H1 (cell line): ENCODE data around the gene ZNF599. TPM values are rescaled to one million over a fixed set of nuclear protein-coding genes. Genes with fewer than 3 reads are reported as not detected.

ENCODE experiments used
- CTCF ChIA-PET: fragments of 300-600 bp; sonication (Branson Sonifier 250); formaldehyde crosslinking; loops from one replicate; lab custom pipeline; 2021; ENCODE audit not compliant: partially characterized antibody; lab: Charles Lee
- POLR2A ChIA-PET: fragments of 300-600 bp; sonication (Branson Sonifier 250); formaldehyde crosslinking; loops from one replicate; lab custom pipeline; 2021; ENCODE audit warnings: inconsistent platforms; ENCODE audit not compliant: partially characterized antibody; lab: Charles Lee
- DNase-seq, 2 experiments: peaks; one replicate each; pipeline versions ENCODE4 v3.0.0 to v3.0.0-alpha.2; 2010 to 2022; ENCODE audit warnings: low spot score in 2 of 2, low read depth in 1 of 2, mixed read lengths in 1 of 2
- FAIRE-seq: peaks from 2 replicates; lab custom pipeline; 2011; peaks lifted over from hg19 to GRCh38; lab: Jason Lieb, UNC
- H2AFZ ChIP-seq: 2 replicates; pipeline ENCODE4 v1.8.1; 2012; ENCODE audit warnings: low read length, inconsistent platforms
- H2AK5ac ChIP-seq: 2 replicates; pipeline ENCODE4 v1.6.1; 2013; ENCODE audit warnings: low read depth, low read length
- H2BK120ac ChIP-seq: replicated peaks from 2 replicates; pipeline ENCODE3; 2013; ENCODE audit warnings: low read depth, low read length, inconsistent platforms
- H2BK12ac ChIP-seq: 2 replicates; pipeline ENCODE4 v1.6.1; 2013; ENCODE audit warnings: low read depth, low read length
- H2BK15ac ChIP-seq: 2 replicates; pipeline ENCODE4 v1.6.1; 2013; ENCODE audit warnings: low read length
- H2BK20ac ChIP-seq: 2 replicates; pipeline ENCODE4 v1.6.1; 2013; ENCODE audit warnings: low read length
- H2BK5ac ChIP-seq: 2 replicates; pipeline ENCODE4 v1.6.1; 2013; ENCODE audit warnings: low read depth, low read length
- H3K14ac ChIP-seq: 2 replicates; pipeline ENCODE4 v1.6.1; 2013; ENCODE audit warnings: inconsistent platforms; ENCODE audit not compliant: insufficient read length
- H3K18ac ChIP-seq: 2 replicates; pipeline ENCODE4 v1.6.1; 2013; ENCODE audit warnings: low read length; ENCODE audit errors: extremely low read depth
- H3K23ac ChIP-seq: 2 replicates; pipeline ENCODE4 v1.6.1; 2013; ENCODE audit warnings: inconsistent platforms; ENCODE audit not compliant: insufficient read length
- H3K23me2 ChIP-seq: 2 replicates; pipeline ENCODE4 v1.6.1; 2013; ENCODE audit warnings: low read depth, low read length
- H3K27ac ChIP-seq: 2 replicates; pipeline ENCODE4 v1.6.1; 2011; ENCODE audit warnings: low read depth, low read length, inconsistent platforms
- H3K27me3 ChIP-seq, 4 experiments: replicated peaks in 1 of 4; 1 replicate in 1 of 4; 2 replicates in 3 of 4; pipeline versions ENCODE4 v1.6.1 to v1.8.1; 2011 to 2013; ENCODE audit warnings: low read length in 3 of 4, mild to moderate bottlenecking in 3 of 4, inconsistent platforms in 2 of 4, mixed read lengths in 2 of 4, moderate library complexity in 1 of 4; ENCODE audit not compliant: control insufficient read depth in 3 of 4, insufficient read depth in 3 of 4; ENCODE audit errors: extremely low read depth in 1 of 4
- H3K36me3 ChIP-seq, 4 experiments: 2 replicates each; pipeline versions ENCODE4 v1.6.1 to v1.8.1; 2011 to 2013; ENCODE audit warnings: mild to moderate bottlenecking in 4 of 4, low read length in 3 of 4, moderate library complexity in 2 of 4, control low read depth in 1 of 4, inconsistent platforms in 1 of 4; ENCODE audit not compliant: insufficient read depth in 4 of 4, control insufficient read depth in 2 of 4
- H3K4ac ChIP-seq: replicated peaks from 2 replicates; pipeline ENCODE3; 2013; ENCODE audit warnings: low read length, low read depth, mixed read lengths, inconsistent platforms; ENCODE audit not compliant: insufficient read length
- H3K4me1 ChIP-seq, 4 experiments: replicated peaks in 1 of 4; 1 replicate in 1 of 4; 2 replicates in 3 of 4; pipeline versions ENCODE4 v1.6.1 to v1.8.1; 2011 to 2013; ENCODE audit warnings: low read length in 3 of 4, inconsistent platforms in 2 of 4, mixed read lengths in 1 of 4; ENCODE audit not compliant: insufficient read depth in 4 of 4, control insufficient read depth in 3 of 4
- H3K4me2 ChIP-seq, 2 experiments: 2 replicates each; pipeline versions ENCODE4 v1.6.1 to v1.8.1; 2011 to 2013; ENCODE audit warnings: low read depth in 2 of 2, low read length in 2 of 2, control low read depth in 1 of 2, inconsistent platforms in 1 of 2, mild to moderate bottlenecking in 1 of 2; ENCODE audit not compliant: insufficient read depth in 1 of 2
- H3K4me3 ChIP-seq, 4 experiments: fragments of 200-600, 300-600 bp in 1 of 4; sonication (generic), shearing (Covaris generic), sonication (Bioruptor Twin) in 1 of 4; 2 replicates each; pipeline versions ENCODE4 v1.5.1 to v1.8.1; 2011 to 2016; ENCODE audit warnings: low read length in 4 of 4, low read depth in 3 of 4, control low read depth in 2 of 4, inconsistent platforms in 2 of 4, mild to moderate bottlenecking in 2 of 4, mixed read lengths in 1 of 4, moderate library complexity in 1 of 4; ENCODE audit not compliant: insufficient read depth in 2 of 4; ENCODE audit errors: extremely low read depth in 1 of 4
- H3K56ac ChIP-seq: replicated peaks from 2 replicates; pipeline ENCODE3; 2013; ENCODE audit warnings: low read depth, mild to moderate bottlenecking, mixed read lengths, low read length, inconsistent platforms; ENCODE audit not compliant: insufficient read length
- H3K79me1 ChIP-seq: 2 replicates; pipeline ENCODE4 v1.6.1; 2013; ENCODE audit warnings: low read depth, low read length, control low read depth
- H3K79me2 ChIP-seq, 2 experiments: 2 replicates each; pipeline versions ENCODE4 v1.6.1 to v1.8.1; 2012 to 2013; ENCODE audit warnings: low read length in 2 of 2, mild to moderate bottlenecking in 2 of 2, inconsistent platforms in 1 of 2; ENCODE audit not compliant: insufficient read depth in 2 of 2, control insufficient read depth in 1 of 2
- H3K9ac ChIP-seq, 4 experiments: replicated peaks in 1 of 4; 1 replicate in 1 of 4; 2 replicates in 3 of 4; pipeline versions ENCODE4 v1.6.1 to v1.8.1; 2011 to 2013; ENCODE audit warnings: low read depth in 3 of 4, low read length in 3 of 4, control low read depth in 2 of 4, mild to moderate bottlenecking in 2 of 4, moderate library complexity in 2 of 4, inconsistent platforms in 1 of 4; ENCODE audit errors: extremely low read depth in 1 of 4
- H3K9me3 ChIP-seq, 2 experiments: 2 replicates each; pipeline versions ENCODE4 v1.6.1 to v1.8.1; 2012 to 2013; ENCODE audit warnings: mild to moderate bottlenecking in 2 of 2, moderate library complexity in 2 of 2, control low read depth in 1 of 2, inconsistent platforms in 1 of 2, low read depth in 1 of 2, low read length in 1 of 2, mixed read lengths in 1 of 2; ENCODE audit not compliant: insufficient read depth in 2 of 2
- H4K20me1 ChIP-seq, 2 experiments: replicated peaks in 1 of 2; 2 replicates each; pipeline versions ENCODE3 to v1.8.1; 2011 to 2013; ENCODE audit warnings: inconsistent platforms in 2 of 2, low read length in 2 of 2, mild to moderate bottlenecking in 1 of 2; ENCODE audit not compliant: insufficient read depth in 2 of 2, control insufficient read depth in 1 of 2
- H4K5ac ChIP-seq: 2 replicates; pipeline ENCODE4 v1.6.1; 2013; ENCODE audit warnings: low read length, low read depth, mixed read lengths, inconsistent platforms; ENCODE audit not compliant: insufficient read length
- H4K8ac ChIP-seq: 2 replicates; pipeline ENCODE4 v1.8.0; 2013; ENCODE audit warnings: mild to moderate bottlenecking, moderate library complexity, low read length, inconsistent platforms; ENCODE audit not compliant: insufficient read depth; ENCODE audit errors: extremely low read depth
- H4K91ac ChIP-seq: replicated peaks from 2 replicates; pipeline ENCODE3; 2013; ENCODE audit warnings: low read length, mixed read lengths, inconsistent platforms; ENCODE audit not compliant: insufficient read length
- FOSL1 ChIP-seq: IDR thresholded peaks from 2 replicates; pipeline ENCODE4 v1.6.1; 2011; ENCODE audit warnings: mild to moderate bottlenecking, low read depth, low read length, moderate library complexity; ENCODE audit not compliant: insufficient read depth
- JUND ChIP-seq: IDR thresholded peaks from 2 replicates; pipeline ENCODE4 v1.6.1; 2011; ENCODE audit warnings: mild to moderate bottlenecking, improper control_type of control experiment, low read length
- KDM1A ChIP-seq: fragments of 200-600, 300-600 bp; sonication (generic); IDR thresholded peaks from 2 replicates; pipeline ENCODE4 v1.7.1; 2016; ENCODE audit warnings: mild to moderate bottlenecking, low read length, borderline replicate concordance
- RAD21 ChIP-seq, 2 experiments: IDR thresholded peaks in 1 of 2; conservative IDR thresholded peaks in 1 of 2; 2 replicates each; pipeline ENCODE4 v1.6.1; 2011; ENCODE audit warnings: low read depth in 2 of 2, low read length in 2 of 2, improper control_type of control experiment in 1 of 2, inconsistent platforms in 1 of 2, mild to moderate bottlenecking in 1 of 2, moderate library complexity in 1 of 2
- SIRT6 ChIP-seq: IDR thresholded peaks from one replicate; pipeline ENCODE4 v1.7.1; 2012; ENCODE audit warnings: low read length, inconsistent platforms
- SP1 ChIP-seq: IDR thresholded peaks from 2 replicates; pipeline ENCODE4 v1.6.1; 2011; ENCODE audit warnings: low read depth, low read length
- SP2 ChIP-seq: IDR thresholded peaks from 2 replicates; pipeline ENCODE4 v1.6.1; 2012; ENCODE audit warnings: mild to moderate bottlenecking, low read length, inconsistent platforms
- TAF1 ChIP-seq: IDR thresholded peaks from 2 replicates; pipeline ENCODE4 v1.6.1; 2011; ENCODE audit warnings: mild to moderate bottlenecking, low read depth, low read length
- whole genome bisulfite sequencing, 2 experiments: shearing (Covaris generic) in 1 of 2; methylation state at CpG; one replicate each; pipeline versions ENCODE4 v1.1.6 to v1.1.7; 2013 to 2015; ENCODE audit warnings: low lambda C conversion rate in 2 of 2, mixed read lengths in 2 of 2, inconsistent platforms in 1 of 2, low coverage in 1 of 2, missing lambda C conversion rate in 1 of 2; ENCODE audit not compliant: insufficient replicate concordance in 2 of 2, insufficient coverage in 1 of 2, insufficient read length in 1 of 2; ENCODE audit errors: extremely low coverage in 1 of 2, missing lambda C conversion rate in 1 of 2; 5-methylcytosine and 5-hydroxymethylcytosine counted together
- polyA plus RNA-seq, 7 experiments: library from polyadenylated mRNA; depleted of rRNA in 3 of 7; stranded (reverse) in 5 of 7; unstranded in 2 of 7; fragments of >200 nt in 5 of 7; fragments of 200-250 nt in 2 of 7; gene quantifications; 1 replicate in 5 of 7; 2 replicates in 1 of 7; 4 replicates in 1 of 7; pipeline versions ENCODE4 v1.2.1 to v1.2.3, GENCODE V29; 2011 to 2013; ENCODE audit warnings: missing spikeins in 2 of 7, mixed read lengths in 2 of 7
- total RNA-seq: library from RNA; stranded (reverse); fragmentation: NEBNext Ultra II Directional; extraction: Animal tissue kit (Norgen Biotek cat#: 25700); gene quantifications from 2 replicates; pipeline ENCODE4 v1.2.1, GENCODE V29; 2021

Gene ZNF599
- total and polyA plus RNA-seq, 2 of the 8 experiments (the other 6 are each of a cell fraction or from before 2014, with no cell fraction given) = 4.8 to 5.4 TPM

DNA sequence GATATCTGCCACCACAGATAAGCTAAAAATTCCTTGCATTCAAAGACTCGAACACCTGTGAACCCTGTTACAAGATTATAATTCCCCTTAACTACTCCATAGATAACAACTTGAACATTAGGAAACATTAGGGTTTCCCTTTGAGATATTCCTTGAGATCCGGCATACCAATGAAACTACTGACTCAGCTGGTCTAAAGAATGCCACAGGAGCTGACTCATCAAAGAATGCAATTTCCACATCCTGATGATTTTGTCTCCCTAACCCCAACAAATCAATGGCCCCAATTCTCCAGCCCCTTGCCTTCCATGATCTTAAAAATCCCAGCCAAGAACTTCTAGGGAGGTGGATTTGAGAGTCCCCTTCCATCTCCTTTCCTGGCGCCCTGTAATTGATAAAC, 35.6 kb upstream of the ZNF599 start:
- H3K23ac ChIP-seq = no peak overlapping the region
- no peak for TF ChIP-seq TAF1
- no peak for TF ChIP-seq KDM1A
- TF ChIP-seq SP2 = no peak
- TF ChIP-seq FOSL1 = no peak
- no peak for TF ChIP-seq RAD21 (IDR thresholded peaks at IDR 0.05 in 1 of 2, conservative IDR thresholded peaks at IDR 0.05 in 1 of 2; ENCODE audit: low read depth in 2 of 2, low read length in 2 of 2)
- no peak for TF ChIP-seq JUND
- TF ChIP-seq SIRT6 = no peak
- TF ChIP-seq SP1 = no peak
- no peak overlapping the region for H3K4me2 ChIP-seq
- no peak overlapping the region for H4K91ac ChIP-seq
- H2BK12ac ChIP-seq = no peak overlapping the region
- no peak overlapping the region for H2BK15ac ChIP-seq
- no peaks in the 10 kb centered on the region for H3K27me3 ChIP-seq
- no peaks in the 10 kb centered on the region for H4K20me1 ChIP-seq
- no peaks in the 10 kb centered on the region for H3K79me1 ChIP-seq
- H2AK5ac ChIP-seq = no peak overlapping the region
- DNase-seq = no peak
- H3K36me3 ChIP-seq = no peaks in the 10 kb centered on the region; a peak in 1 of 8 replicates
- no peak overlapping the region for H3K14ac ChIP-seq
- H4K5ac ChIP-seq = no peak overlapping the region
- 87% methylated on average over 3 of the region's 3 CpGs; no CpG with 5 or more reads in 1 of the 2 experiments for WGBS, 2 experiments
- H3K4ac ChIP-seq = no peak overlapping the region
- H4K8ac ChIP-seq = no peak overlapping the region
- H3K4me3 ChIP-seq = no peak overlapping the region
- ChIA-PET CTCF (interaction anchor here (1.2 kb wide), 2 partner anchors 30 to 36 kb away, joined by 3 to 4 read pairs; no protein-coding TSS in a partner anchor), POLR2A (no interaction called here)
- no peak overlapping the region for H3K56ac ChIP-seq
- no peak for FAIRE-seq
- H3K23me2 ChIP-seq = 0 out of 2 replicates have a peak, but pooled peaks cover 2% of the 10 kb centered on the region
- peaks cover 46 to 60% of the 10 kb centered on the region in 2 experiments for H3K9me3 ChIP-seq
- no peak overlapping the region for H2BK120ac ChIP-seq
- H3K27ac ChIP-seq = no peak overlapping the region
- no peak overlapping the region for H2BK20ac ChIP-seq
- no peak overlapping the region for H3K18ac ChIP-seq
- no peak overlapping the region for H3K9ac ChIP-seq
- no peak overlapping the region for H2BK5ac ChIP-seq
- H2AFZ ChIP-seq = no peak overlapping the region
- H3K4me1 ChIP-seq = no peaks in the 10 kb centered on the region
- H3K79me2 ChIP-seq = no peaks in the 10 kb centered on the region
